WTC11 (cell line): ENCODE data around the gene CHAT. TPM values are rescaled to one million over a fixed set of nuclear protein-coding genes. Genes with fewer than 3 reads are reported as not detected.

Experiments
- ATAC-seq: fragments of 200-7000 bp; cut with Tn5 transposase; 2 replicates; pipeline ENCODE4 v1.10.0; 2021; ENCODE audit warnings: mild to moderate bottlenecking, moderate library complexity
- CTCF ChIA-PET: fragments of 300-600 bp; sonication (Branson Sonifier 250); formaldehyde crosslinking; loops from one replicate; lab custom pipeline; 2021; ENCODE audit warnings: antibody characterized with exemption; lab: Charles Lee
- POLR2A ChIA-PET: fragments of 350-600 bp; sonication (Branson Sonifier 250); formaldehyde crosslinking; loops from one replicate; lab custom pipeline; 2021; ENCODE audit warnings: antibody characterized with exemption; lab: Charles Lee
- DNase-seq: peaks from one replicate; pipeline ENCODE4 v3.0.0; 2021; ENCODE audit warnings: low spot score
- H3K27ac Mint-ChIP-seq: 2 replicates; pipeline ENCODE4 v1.8.0; 2021; ENCODE audit warnings: mixed read lengths
- H3K27me3 Mint-ChIP-seq: 2 replicates; pipeline ENCODE4 v1.8.0; 2021; ENCODE audit warnings: low read depth, mild to moderate bottlenecking, moderate library complexity, mixed read lengths
- H3K36me3 Mint-ChIP-seq: 2 replicates; pipeline ENCODE4 v1.8.0; 2021; ENCODE audit warnings: mixed read lengths
- H3K4me1 Mint-ChIP-seq: 2 replicates; pipeline ENCODE4 v1.8.0; 2022; ENCODE audit warnings: mixed read lengths
- H3K4me3 Mint-ChIP-seq: 2 replicates; pipeline ENCODE4 v1.8.0; 2021; ENCODE audit warnings: mild to moderate bottlenecking, moderate library complexity, mixed read lengths
- H3K9me3 Mint-ChIP-seq: 2 replicates; pipeline ENCODE4 v1.8.0; 2021; ENCODE audit warnings: mixed read lengths
- JAZF1 ChIP-seq: fragments of 250-450 bp; sonication (Bioruptor Pico); IDR thresholded peaks from 2 replicates; pipeline ENCODE4 v1.9.0; 2021; ENCODE audit warnings: moderate library complexity, mild to moderate bottlenecking, inconsistent platforms
- MXD4 ChIP-seq: fragments of 250-450 bp; sonication (Bioruptor Pico); IDR thresholded peaks from 2 replicates; pipeline ENCODE4 v1.8.0; 2021; ENCODE audit warnings: mild to moderate bottlenecking, moderate library complexity, borderline replicate concordance
- NFATC4 ChIP-seq: fragments of 250-450 bp; sonication (Bioruptor Pico); IDR thresholded peaks from 2 replicates; pipeline ENCODE4 v1.9.0; 2021; ENCODE audit warnings: mild to moderate bottlenecking
- SMAD3 ChIP-seq: sonication (generic); formaldehyde crosslinking; IDR thresholded peaks from 2 replicates; pipeline ENCODE4 v1.8.0; 2022; ENCODE audit warnings: missing genetic modification reagents, mild to moderate bottlenecking, borderline replicate concordance
- SOX15 ChIP-seq: fragments of 250-450 bp; sonication (Bioruptor Pico); IDR thresholded peaks from 2 replicates; pipeline ENCODE4 v1.9.0; 2021; ENCODE audit warnings: mild to moderate bottlenecking
- TEAD1 ChIP-seq: sonication (generic); formaldehyde crosslinking; IDR thresholded peaks from 2 replicates; pipeline ENCODE4 v1.8.0; 2022; ENCODE audit warnings: mild to moderate bottlenecking, missing genetic modification reagents
- ZNF263 ChIP-seq: sonication (generic); formaldehyde crosslinking; IDR thresholded peaks from 2 replicates; pipeline ENCODE4 v1.8.1; 2022; ENCODE audit warnings: low read depth, mild to moderate bottlenecking, moderate library complexity, missing genetic modification reagents
- total RNA-seq: library from RNA; stranded (reverse); gene quantifications from 3 replicates; pipeline ENCODE4 v1.2.3, GENCODE V29; 2021
- TF ChIP-seq, protein P1 (sequence below): sonication (generic); formaldehyde crosslinking; IDR thresholded peaks from 2 replicates; pipeline ENCODE4 v1.8.1; 2023; ENCODE audit warnings: mild to moderate bottlenecking, missing genetic modification reagents
- TF ChIP-seq, protein P2 (sequence below): fragments of 250-450 bp; sonication (Bioruptor Pico); IDR thresholded peaks from 2 replicates; pipeline ENCODE4 v1.8.0; 2021; ENCODE audit warnings: mild to moderate bottlenecking
- TF ChIP-seq, protein P3 (sequence below): sonication (generic); formaldehyde crosslinking; IDR thresholded peaks from 2 replicates; pipeline ENCODE4 v1.8.1; 2023; ENCODE audit warnings: mild to moderate bottlenecking, missing genetic modification reagents, borderline replicate concordance
- TF ChIP-seq, protein P4 (sequence below): fragments of 250-450 bp; sonication (Bioruptor Pico); IDR thresholded peaks from 2 replicates; pipeline ENCODE4 v1.9.0; 2021; ENCODE audit warnings: mild to moderate bottlenecking
- TF ChIP-seq, protein P5 (sequence below): sonication (generic); formaldehyde crosslinking; IDR thresholded peaks from 2 replicates; pipeline ENCODE4 v1.8.0; 2022; ENCODE audit warnings: mild to moderate bottlenecking, missing genetic modification reagents
- TF ChIP-seq, protein P6 (sequence below): sonication (generic); formaldehyde crosslinking; IDR thresholded peaks from 2 replicates; pipeline ENCODE4 v1.8.0; 2023; ENCODE audit warnings: mild to moderate bottlenecking, missing genetic modification reagents
- TF ChIP-seq, protein P7 (sequence below): sonication (generic); formaldehyde crosslinking; IDR thresholded peaks from 2 replicates; pipeline ENCODE4 v1.8.0; 2022; ENCODE audit warnings: mild to moderate bottlenecking, missing genetic modification reagents
- TF ChIP-seq, protein P8 (sequence below): sonication (generic); formaldehyde crosslinking; IDR thresholded peaks from 2 replicates; pipeline ENCODE4 v1.8.1; 2023; ENCODE audit warnings: mild to moderate bottlenecking, missing genetic modification reagents, moderate library complexity

The CHAT gene
- total RNA-seq, 1 experiment from 2014 or later: not detected

DNA sequence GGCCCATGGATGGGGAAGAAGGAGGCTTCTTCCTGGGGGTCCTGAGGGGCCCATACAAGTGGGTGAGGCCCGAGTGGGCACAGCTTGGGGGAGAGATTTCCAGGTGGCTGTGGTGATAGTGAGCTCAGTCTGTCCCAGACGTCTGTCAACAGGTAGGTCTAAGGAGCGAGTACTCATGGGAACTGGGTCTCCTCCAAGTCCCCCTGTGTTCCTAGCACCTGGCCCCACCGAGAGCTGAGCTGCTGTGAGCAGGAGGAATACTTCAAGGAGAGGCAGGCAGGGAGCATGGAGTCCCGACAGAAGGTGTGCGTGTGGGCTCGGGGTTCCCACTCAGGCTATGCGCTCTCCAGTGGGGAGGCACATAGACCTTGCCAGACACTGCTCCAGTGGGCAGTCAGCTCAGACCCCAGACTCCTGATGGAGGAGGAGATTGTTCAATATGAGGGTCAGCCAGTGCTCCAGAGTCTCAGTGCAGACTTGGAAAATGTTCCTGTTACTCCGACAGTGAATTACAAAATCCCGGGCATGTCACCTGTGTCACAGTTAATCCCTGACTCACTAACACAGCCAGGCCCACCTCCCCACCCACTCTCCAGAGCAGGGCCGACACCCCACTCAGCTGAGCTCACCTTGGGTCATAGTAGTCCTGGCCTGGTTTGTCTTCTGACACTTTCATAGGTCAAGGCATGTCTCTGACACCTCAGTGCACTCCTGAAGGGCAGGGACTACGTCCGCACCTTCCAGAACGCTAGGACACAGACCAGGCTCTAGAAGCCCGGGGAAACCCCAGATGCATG is 37.4 kb downstream of the CHAT start (continued):
- TF ChIP-seq, protein P1, sequence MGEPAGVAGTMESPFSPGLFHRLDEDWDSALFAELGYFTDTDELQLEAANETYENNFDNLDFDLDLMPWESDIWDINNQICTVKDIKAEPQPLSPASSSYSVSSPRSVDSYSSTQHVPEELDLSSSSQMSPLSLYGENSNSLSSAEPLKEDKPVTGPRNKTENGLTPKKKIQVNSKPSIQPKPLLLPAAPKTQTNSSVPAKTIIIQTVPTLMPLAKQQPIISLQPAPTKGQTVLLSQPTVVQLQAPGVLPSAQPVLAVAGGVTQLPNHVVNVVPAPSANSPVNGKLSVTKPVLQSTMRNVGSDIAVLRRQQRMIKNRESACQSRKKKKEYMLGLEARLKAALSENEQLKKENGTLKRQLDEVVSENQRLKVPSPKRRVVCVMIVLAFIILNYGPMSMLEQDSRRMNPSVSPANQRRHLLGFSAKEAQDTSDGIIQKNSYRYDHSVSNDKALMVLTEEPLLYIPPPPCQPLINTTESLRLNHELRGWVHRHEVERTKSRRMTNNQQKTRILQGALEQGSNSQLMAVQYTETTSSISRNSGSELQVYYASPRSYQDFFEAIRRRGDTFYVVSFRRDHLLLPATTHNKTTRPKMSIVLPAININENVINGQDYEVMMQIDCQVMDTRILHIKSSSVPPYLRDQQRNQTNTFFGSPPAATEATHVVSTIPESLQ (CRISPR knock-in tag): no peak
- TF ChIP-seq SMAD3 (CRISPR knock-in tag): no peak
- TF ChIP-seq, protein P2, sequence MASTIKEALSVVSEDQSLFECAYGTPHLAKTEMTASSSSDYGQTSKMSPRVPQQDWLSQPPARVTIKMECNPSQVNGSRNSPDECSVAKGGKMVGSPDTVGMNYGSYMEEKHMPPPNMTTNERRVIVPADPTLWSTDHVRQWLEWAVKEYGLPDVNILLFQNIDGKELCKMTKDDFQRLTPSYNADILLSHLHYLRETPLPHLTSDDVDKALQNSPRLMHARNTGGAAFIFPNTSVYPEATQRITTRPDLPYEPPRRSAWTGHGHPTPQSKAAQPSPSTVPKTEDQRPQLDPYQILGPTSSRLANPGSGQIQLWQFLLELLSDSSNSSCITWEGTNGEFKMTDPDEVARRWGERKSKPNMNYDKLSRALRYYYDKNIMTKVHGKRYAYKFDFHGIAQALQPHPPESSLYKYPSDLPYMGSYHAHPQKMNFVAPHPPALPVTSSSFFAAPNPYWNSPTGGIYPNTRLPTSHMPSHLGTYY (CRISPR knock-in tag): no peak

DNA sequence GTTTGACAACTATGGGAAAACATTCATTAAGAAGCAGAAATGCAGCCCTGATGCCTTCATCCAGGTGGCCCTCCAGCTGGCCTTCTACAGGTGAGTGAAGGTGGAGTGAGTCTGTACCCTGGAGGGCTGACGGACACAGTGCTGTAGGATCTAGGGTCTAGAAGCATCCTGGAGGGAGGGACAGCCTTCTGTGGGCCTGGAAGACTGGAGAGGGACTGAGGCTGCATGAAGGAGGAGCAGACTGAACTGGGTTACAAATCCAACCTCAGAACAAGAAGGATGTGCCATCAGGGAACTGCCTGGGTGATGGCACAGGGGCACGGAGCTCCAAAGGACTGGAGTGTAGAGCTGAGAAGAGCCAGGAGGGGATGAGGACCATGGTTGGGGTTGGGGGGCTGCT is 38.1 kb downstream of the CHAT start:
- POLR2A ChIA-PET: no interaction called here
- CTCF ChIA-PET: no interaction called here
- H3K4me3 Mint-ChIP-seq: no peak overlapping the region
- no peaks in the 10 kb centered on the region for H3K36me3 Mint-ChIP-seq
- no peak overlapping the region for H3K27ac Mint-ChIP-seq
- TF ChIP-seq, protein P3, sequence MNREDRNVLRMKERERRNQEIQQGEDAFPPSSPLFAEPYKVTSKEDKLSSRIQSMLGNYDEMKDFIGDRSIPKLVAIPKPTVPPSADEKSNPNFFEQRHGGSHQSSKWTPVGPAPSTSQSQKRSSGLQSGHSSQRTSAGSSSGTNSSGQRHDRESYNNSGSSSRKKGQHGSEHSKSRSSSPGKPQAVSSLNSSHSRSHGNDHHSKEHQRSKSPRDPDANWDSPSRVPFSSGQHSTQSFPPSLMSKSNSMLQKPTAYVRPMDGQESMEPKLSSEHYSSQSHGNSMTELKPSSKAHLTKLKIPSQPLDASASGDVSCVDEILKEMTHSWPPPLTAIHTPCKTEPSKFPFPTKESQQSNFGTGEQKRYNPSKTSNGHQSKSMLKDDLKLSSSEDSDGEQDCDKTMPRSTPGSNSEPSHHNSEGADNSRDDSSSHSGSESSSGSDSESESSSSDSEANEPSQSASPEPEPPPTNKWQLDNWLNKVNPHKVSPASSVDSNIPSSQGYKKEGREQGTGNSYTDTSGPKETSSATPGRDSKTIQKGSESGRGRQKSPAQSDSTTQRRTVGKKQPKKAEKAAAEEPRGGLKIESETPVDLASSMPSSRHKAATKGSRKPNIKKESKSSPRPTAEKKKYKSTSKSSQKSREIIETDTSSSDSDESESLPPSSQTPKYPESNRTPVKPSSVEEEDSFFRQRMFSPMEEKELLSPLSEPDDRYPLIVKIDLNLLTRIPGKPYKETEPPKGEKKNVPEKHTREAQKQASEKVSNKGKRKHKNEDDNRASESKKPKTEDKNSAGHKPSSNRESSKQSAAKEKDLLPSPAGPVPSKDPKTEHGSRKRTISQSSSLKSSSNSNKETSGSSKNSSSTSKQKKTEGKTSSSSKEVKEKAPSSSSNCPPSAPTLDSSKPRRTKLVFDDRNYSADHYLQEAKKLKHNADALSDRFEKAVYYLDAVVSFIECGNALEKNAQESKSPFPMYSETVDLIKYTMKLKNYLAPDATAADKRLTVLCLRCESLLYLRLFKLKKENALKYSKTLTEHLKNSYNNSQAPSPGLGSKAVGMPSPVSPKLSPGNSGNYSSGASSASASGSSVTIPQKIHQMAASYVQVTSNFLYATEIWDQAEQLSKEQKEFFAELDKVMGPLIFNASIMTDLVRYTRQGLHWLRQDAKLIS: no peak
- TF ChIP-seq TEAD1 (CRISPR knock-in tag): no peak
- TF ChIP-seq, protein P4, sequence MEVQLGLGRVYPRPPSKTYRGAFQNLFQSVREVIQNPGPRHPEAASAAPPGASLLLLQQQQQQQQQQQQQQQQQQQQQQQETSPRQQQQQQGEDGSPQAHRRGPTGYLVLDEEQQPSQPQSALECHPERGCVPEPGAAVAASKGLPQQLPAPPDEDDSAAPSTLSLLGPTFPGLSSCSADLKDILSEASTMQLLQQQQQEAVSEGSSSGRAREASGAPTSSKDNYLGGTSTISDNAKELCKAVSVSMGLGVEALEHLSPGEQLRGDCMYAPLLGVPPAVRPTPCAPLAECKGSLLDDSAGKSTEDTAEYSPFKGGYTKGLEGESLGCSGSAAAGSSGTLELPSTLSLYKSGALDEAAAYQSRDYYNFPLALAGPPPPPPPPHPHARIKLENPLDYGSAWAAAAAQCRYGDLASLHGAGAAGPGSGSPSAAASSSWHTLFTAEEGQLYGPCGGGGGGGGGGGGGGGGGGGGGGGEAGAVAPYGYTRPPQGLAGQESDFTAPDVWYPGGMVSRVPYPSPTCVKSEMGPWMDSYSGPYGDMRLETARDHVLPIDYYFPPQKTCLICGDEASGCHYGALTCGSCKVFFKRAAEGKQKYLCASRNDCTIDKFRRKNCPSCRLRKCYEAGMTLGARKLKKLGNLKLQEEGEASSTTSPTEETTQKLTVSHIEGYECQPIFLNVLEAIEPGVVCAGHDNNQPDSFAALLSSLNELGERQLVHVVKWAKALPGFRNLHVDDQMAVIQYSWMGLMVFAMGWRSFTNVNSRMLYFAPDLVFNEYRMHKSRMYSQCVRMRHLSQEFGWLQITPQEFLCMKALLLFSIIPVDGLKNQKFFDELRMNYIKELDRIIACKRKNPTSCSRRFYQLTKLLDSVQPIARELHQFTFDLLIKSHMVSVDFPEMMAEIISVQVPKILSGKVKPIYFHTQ (CRISPR knock-in tag): no peak
- TF ChIP-seq, protein P5, sequence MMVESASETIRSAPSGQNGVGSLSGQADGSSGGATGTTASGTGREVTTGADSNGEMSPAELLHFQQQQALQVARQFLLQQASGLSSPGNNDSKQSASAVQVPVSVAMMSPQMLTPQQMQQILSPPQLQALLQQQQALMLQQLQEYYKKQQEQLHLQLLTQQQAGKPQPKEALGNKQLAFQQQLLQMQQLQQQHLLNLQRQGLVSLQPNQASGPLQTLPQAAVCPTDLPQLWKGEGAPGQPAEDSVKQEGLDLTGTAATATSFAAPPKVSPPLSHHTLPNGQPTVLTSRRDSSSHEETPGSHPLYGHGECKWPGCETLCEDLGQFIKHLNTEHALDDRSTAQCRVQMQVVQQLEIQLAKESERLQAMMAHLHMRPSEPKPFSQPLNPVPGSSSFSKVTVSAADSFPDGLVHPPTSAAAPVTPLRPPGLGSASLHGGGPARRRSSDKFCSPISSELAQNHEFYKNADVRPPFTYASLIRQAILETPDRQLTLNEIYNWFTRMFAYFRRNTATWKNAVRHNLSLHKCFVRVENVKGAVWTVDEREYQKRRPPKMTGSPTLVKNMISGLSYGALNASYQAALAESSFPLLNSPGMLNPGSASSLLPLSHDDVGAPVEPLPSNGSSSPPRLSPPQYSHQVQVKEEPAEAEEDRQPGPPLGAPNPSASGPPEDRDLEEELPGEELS: no peak
- TF ChIP-seq NFATC4 (CRISPR knock-in tag): no peak
- no peak for TF ChIP-seq MXD4
- TF ChIP-seq, protein P6, sequence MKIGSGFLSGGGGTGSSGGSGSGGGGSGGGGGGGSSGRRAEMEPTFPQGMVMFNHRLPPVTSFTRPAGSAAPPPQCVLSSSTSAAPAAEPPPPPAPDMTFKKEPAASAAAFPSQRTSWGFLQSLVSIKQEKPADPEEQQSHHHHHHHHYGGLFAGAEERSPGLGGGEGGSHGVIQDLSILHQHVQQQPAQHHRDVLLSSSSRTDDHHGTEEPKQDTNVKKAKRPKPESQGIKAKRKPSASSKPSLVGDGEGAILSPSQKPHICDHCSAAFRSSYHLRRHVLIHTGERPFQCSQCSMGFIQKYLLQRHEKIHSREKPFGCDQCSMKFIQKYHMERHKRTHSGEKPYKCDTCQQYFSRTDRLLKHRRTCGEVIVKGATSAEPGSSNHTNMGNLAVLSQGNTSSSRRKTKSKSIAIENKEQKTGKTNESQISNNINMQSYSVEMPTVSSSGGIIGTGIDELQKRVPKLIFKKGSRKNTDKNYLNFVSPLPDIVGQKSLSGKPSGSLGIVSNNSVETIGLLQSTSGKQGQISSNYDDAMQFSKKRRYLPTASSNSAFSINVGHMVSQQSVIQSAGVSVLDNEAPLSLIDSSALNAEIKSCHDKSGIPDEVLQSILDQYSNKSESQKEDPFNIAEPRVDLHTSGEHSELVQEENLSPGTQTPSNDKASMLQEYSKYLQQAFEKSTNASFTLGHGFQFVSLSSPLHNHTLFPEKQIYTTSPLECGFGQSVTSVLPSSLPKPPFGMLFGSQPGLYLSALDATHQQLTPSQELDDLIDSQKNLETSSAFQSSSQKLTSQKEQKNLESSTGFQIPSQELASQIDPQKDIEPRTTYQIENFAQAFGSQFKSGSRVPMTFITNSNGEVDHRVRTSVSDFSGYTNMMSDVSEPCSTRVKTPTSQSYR (CRISPR knock-in tag): no peak
- TF ChIP-seq JAZF1 (CRISPR knock-in tag): no peak
- TF ChIP-seq, protein P7, sequence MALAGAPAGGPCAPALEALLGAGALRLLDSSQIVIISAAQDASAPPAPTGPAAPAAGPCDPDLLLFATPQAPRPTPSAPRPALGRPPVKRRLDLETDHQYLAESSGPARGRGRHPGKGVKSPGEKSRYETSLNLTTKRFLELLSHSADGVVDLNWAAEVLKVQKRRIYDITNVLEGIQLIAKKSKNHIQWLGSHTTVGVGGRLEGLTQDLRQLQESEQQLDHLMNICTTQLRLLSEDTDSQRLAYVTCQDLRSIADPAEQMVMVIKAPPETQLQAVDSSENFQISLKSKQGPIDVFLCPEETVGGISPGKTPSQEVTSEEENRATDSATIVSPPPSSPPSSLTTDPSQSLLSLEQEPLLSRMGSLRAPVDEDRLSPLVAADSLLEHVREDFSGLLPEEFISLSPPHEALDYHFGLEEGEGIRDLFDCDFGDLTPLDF (CRISPR knock-in tag): no peak
- TF ChIP-seq ZNF263 (CRISPR knock-in tag): no peak
- TF ChIP-seq SOX15: no peak
- TF ChIP-seq, protein P8, sequence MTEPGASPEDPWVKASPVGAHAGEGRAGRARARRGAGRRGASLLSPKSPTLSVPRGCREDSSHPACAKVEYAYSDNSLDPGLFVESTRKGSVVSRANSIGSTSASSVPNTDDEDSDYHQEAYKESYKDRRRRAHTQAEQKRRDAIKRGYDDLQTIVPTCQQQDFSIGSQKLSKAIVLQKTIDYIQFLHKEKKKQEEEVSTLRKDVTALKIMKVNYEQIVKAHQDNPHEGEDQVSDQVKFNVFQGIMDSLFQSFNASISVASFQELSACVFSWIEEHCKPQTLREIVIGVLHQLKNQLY (CRISPR knock-in tag): no peak
- TF ChIP-seq, protein P2 (CRISPR knock-in tag): no peak
- peaks cover 14% of the 10 kb centered on the region for H3K4me1 Mint-ChIP-seq
- ATAC-seq (no peak), DNase-seq (no peak)
- H3K9me3 Mint-ChIP-seq: no peaks in the 10 kb centered on the region
- H3K27me3 Mint-ChIP-seq: peaks cover 24% of the 10 kb centered on the region
